Stimulated activated CD4-positive, alpha-beta T cell treated with anti-CD3 and anti-CD28 coated beads, Interleukin-12 subunit alpha, Interleukin-12 subunit beta, amount 100 ng/mL, for 48 hours (primary cell): ENCODE data around the gene DBNL.

ENCODE experiments used
- DNase-seq, 3 donors: peaks; one replicate each; pipeline ENCODE4 v3.0.0-alpha.2; 2020; ENCODE audit warnings: low read depth in 2 of 3, low spot score in 1 of 3

DBNL gene

GRCh38 chr7:44108768-44109750 lies 64.6 kb downstream of the DBNL start:
- DNase-seq: no peak

DNA sequence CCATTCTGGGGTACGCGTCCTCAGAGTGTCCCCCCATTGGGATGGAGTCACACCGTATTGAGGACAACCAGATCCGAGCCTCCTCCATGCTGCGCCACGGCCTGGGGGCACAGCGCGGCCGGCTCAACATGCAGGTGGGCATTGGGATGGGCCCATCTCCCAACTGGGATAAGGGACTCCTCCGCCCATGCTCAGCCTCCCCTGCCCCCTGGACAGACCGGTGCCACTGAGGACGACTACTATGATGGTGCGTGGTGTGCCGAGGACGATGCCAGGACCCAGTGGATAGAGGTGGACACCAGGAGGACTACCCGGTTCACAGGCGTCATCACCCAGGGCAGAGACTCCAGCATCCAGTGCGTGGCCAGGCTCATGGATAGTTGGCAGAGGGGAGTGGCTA lies 65.5 kb downstream of the DBNL start:
- DNase-seq: no peak

- DNase-seq: no peak
Observed at GRCh38 chr7:44110719-44111635, 66.5 kb downstream of the DBNL start.
